Omental fat pad (tissue), 4 donors: ENCODE measurements around the gene SNAP25. TPM values are rescaled to one million over a fixed set of nuclear protein-coding genes. Genes with fewer than 3 reads are reported as not detected.

Source experiments
- ATAC-seq: fragments of 150-250 bp; one replicate; pipeline ENCODE4 v1.9.1; 2016; ENCODE audit warnings: mild to moderate bottlenecking, moderate library complexity; ENCODE audit not compliant: low FRiP score
- DNase-seq: peaks from one replicate; pipeline ENCODE4 v3.0.0-alpha.2; 2019; ENCODE audit warnings: low spot score
- CTCF ChIP-seq, 3 donors: fragments of 450-650 bp; IDR thresholded peaks; one replicate each; pipeline ENCODE4 v1.5.1; 2016 to 2017; ENCODE audit warnings: antibody characterized with exemption in 3 of 3, mild to moderate bottlenecking in 3 of 3, moderate library complexity in 2 of 3
- total RNA-seq, 4 donors: library from RNA; depleted of rRNA; stranded (reverse); fragments of >200 nt; gene quantifications; one replicate each; pipeline ENCODE4 v1.1.0, GENCODE V29; 2016

Gene SNAP25
- total RNA-seq, 4 donors from 2014 or later: 0.47 to 4.8 (median 1.2) TPM

- no peak for DNase-seq
- TF ChIP-seq CTCF (IDR thresholded peaks at IDR 0.05): no peak
- no peak for ATAC-seq
Observed at GRCh38 chr20:10339609-10340008, 121.0 kb downstream of the SNAP25 start.

GRCh38 chr20:10342152-10342551, 123.5 kb downstream of the SNAP25 start:
- DNase-seq: no peak
- TF ChIP-seq CTCF (IDR thresholded peaks at IDR 0.05): no peak
- ATAC-seq: no peak

GRCh38 chr20:10344953-10345352, 126.3 kb downstream of the SNAP25 start:
- ATAC-seq: no peak
- no peak for TF ChIP-seq CTCF (IDR thresholded peaks at IDR 0.05)
- no peak for DNase-seq

GRCh38 chr20:10347086-10347880, 128.7 kb downstream of the SNAP25 start:
- ATAC-seq: no peak
- no peak for TF ChIP-seq CTCF (IDR thresholded peaks at IDR 0.05)

GRCh38 chr20:10349118-10349517, 130.5 kb downstream of the SNAP25 start:
- DNase-seq (no peak), ATAC-seq (no peak)
- no peak for TF ChIP-seq CTCF (IDR thresholded peaks at IDR 0.05)

More at GRCh38 chr20:10347086-10347880, 128.7 kb downstream of the SNAP25 start:
- DNase-seq: no peak

GRCh38 chr20:10350188-10350842, 131.7 kb downstream of the SNAP25 start:
- ATAC-seq (no peak), DNase-seq (no peak)
- TF ChIP-seq CTCF (IDR thresholded peaks at IDR 0.05): no peak
